SK-N-MC (cell line): ENCODE results near the gene LY6G5C.
A peak's percentile ranks its signal among the peaks of the same experiment; 100 is the strongest.

Source experiments
- DNase-seq: peaks from one replicate; pipeline ENCODE4 v3.0.0-alpha.2; 2011; ENCODE audit warnings: low read depth, low spot score
- H3K27ac ChIP-seq: fragments of 200-600 bp; sonication (generic); 2 replicates; pipeline ENCODE4 v1.5.1; 2016; ENCODE audit warnings: mixed run types
- H3K36me3 ChIP-seq: fragments of 200-600 bp; sonication (generic); 2 replicates; pipeline ENCODE4 v1.6.1; 2017; ENCODE audit warnings: antibody characterized with exemption, low read length, mixed read lengths; ENCODE audit not compliant: insufficient read depth
- H3K4me3 ChIP-seq: fragments of 200-600 bp; sonication (generic); 2 replicates; pipeline ENCODE4 v1.5.1; 2016
- H3K9ac ChIP-seq: fragments of 200-600 bp; sonication (generic); 2 replicates; pipeline ENCODE4 v1.8.0; 2017; ENCODE audit warnings: mixed run types, mixed read lengths; ENCODE audit not compliant: insufficient read length
- H3K9me3 ChIP-seq: fragments of 200-600 bp; sonication (generic); 2 replicates; pipeline ENCODE4 v1.6.1; 2017; ENCODE audit warnings: low read depth, mild to moderate bottlenecking, antibody characterized with exemption, low read length, moderate library complexity, mixed read lengths
- EZH2 ChIP-seq: fragments of 200-600 bp; sonication (generic); IDR thresholded peaks from one replicate; pipeline ENCODE4 v1.6.1; 2017; ENCODE audit warnings: antibody characterized with exemption
- FOXP2 ChIP-seq: optimal IDR thresholded peaks from 2 replicates; pipeline ENCODE3; 2011; ENCODE audit warnings: mild to moderate bottlenecking, moderate library complexity; ENCODE audit not compliant: insufficient read depth; ENCODE audit errors: extremely low read length, control extremely low read depth
- POLR2AphosphoS5 ChIP-seq: IDR thresholded peaks from 2 replicates; pipeline ENCODE4 v1.6.1; 2012; ENCODE audit warnings: mild to moderate bottlenecking, low read depth, low read length, borderline replicate concordance

The LY6G5C gene

DNA sequence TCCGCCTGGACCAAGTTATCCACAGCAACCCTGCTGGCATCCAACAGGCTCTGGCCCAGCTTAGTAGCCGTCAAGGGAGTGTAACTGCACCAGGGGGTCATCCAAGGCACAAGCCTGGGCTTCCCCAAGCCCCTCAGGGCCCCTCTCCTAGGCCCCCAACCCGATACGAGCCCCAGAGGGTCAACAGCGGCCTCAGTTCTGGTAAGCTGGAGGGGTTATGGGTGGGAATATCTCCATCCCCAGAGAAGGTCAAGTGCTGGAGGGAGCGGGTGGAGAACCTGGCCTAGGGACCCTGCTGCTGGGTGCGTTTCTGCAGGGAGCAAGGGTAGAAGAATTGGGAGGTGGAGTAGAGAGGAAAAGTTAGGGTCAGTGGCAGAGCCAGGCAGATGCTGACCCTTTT, 47.4 kb downstream of the LY6G5C start:
- H3K4me3 ChIP-seq: no peak overlapping the region
- H3K9me3 ChIP-seq: no peaks in the 10 kb centered on the region
- peak overlapping the region; percentile 69 for H3K27ac ChIP-seq
- H3K9ac ChIP-seq: no peak overlapping the region
- peaks cover 97% of the 10 kb centered on the region for H3K36me3 ChIP-seq
- TF ChIP-seq POLR2AphosphoS5 (no peak; the same call in 1 of the 2 replicates), EZH2 (no peak), FOXP2 (no peak)
- no peak for DNase-seq

GRCh38 chr6:31632279-31632946, 48.5 kb downstream of the LY6G5C start:
- H3K27ac ChIP-seq: peak overlapping the region; percentile 69
- DNase-seq: no peak
- no peak overlapping the region for H3K9ac ChIP-seq
- H3K36me3 ChIP-seq: peaks cover 99% of the 10 kb centered on the region
- H3K4me3 ChIP-seq: no peak overlapping the region
- TF ChIP-seq POLR2AphosphoS5 (peak; percentile 65; the same call in 1 of the 2 replicates), FOXP2 (no peak)
- H3K9me3 ChIP-seq: no peaks in the 10 kb centered on the region

- no peak overlapping the region for H3K4me3 ChIP-seq
- no peak overlapping the region for H3K27ac ChIP-seq
- H3K9ac ChIP-seq: no peak overlapping the region
- no peaks in the 10 kb centered on the region for H3K9me3 ChIP-seq
- no peak for DNase-seq
- H3K36me3 ChIP-seq: peaks cover 100% of the 10 kb centered on the region
- TF ChIP-seq FOXP2: no peak
- TF ChIP-seq POLR2AphosphoS5: no peak
- TF ChIP-seq EZH2: no peak
These were observed 49.1 kb downstream of the LY6G5C start for GRCh38 chr6:31631681-31632278.

DNA sequence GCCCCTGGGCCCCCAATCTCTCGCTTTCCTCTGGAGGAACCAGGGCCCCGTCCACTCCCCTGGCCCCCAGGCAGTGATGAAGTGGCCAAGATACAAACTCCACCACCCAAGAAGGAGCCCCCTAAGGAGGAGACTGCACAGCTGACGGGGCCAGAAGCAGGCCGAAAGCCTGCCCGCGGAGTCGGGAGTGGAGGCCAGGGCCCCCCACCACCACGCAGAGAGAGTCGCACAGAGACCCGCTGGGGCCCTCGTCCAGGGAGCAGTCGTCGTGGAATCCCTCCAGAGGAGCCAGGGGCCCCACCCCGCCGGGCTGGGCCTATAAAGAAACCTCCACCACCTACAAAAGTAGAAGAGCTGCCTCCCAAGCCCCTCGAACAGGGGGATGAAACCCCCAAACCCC, 49.7 kb downstream of the LY6G5C start:
- peaks cover 100% of the 10 kb centered on the region for H3K36me3 ChIP-seq
- no peak for DNase-seq
- H3K27ac ChIP-seq: no peak overlapping the region
- no peaks in the 10 kb centered on the region for H3K9me3 ChIP-seq
- no peak overlapping the region for H3K9ac ChIP-seq
- H3K4me3 ChIP-seq: no peak overlapping the region
- TF ChIP-seq POLR2AphosphoS5: no peak
- no peak for TF ChIP-seq FOXP2
- TF ChIP-seq EZH2: no peak

GRCh38 chr6:31630177-31630934, 50.5 kb downstream of the LY6G5C start:
- DNase-seq: no peak
- Histone ChIP-seq H3K4me3 (no peak overlapping the region), H3K36me3 (peaks cover 100% of the 10 kb centered on the region), H3K27ac (no peak overlapping the region), H3K9me3 (no peaks in the 10 kb centered on the region), H3K9ac (no peak overlapping the region)
- TF ChIP-seq EZH2 (no peak), POLR2AphosphoS5 (0 out of 2 replicates have a peak, but pooled peaks have one; percentile 13)

GRCh38 chr6:31629014-31629413, 51.9 kb downstream of the LY6G5C start:
- Histone ChIP-seq H3K4me3 (no peak overlapping the region), H3K36me3 (peaks cover 100% of the 10 kb centered on the region), H3K9ac (no peak overlapping the region), H3K9me3 (no peaks in the 10 kb centered on the region), H3K27ac (no peak overlapping the region; the same call in 1 of the 2 replicates)
- no peak for DNase-seq
- TF ChIP-seq FOXP2 (no peak), EZH2 (no peak), POLR2AphosphoS5 (no peak)

DNA sequence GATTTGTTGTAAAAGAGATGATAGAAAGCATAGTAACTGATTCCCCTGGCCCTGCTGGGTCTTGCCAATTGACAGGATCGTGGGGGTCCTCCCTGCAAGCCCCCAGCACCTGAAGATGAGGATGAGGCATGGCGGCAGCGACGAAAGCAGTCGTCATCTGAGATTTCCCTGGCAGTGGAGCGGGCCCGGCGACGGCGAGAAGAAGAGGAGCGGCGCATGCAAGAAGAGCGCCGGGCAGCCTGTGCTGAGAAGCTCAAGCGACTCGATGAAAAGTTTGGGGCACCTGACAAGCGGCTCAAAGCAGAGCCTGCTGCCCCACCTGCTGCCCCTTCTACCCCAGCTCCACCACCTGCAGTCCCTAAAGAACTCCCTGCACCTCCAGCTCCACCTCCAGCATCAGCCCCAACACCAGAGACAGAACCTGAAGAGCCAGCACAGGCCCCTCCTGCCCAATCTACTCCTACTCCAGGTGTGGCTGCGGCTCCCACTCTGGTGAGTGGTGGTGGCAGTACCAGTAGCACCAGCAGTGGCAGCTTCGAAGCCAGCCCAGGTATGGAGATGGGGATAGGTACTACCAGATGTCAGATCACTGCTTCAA, 53.1 kb downstream of the LY6G5C start:
- TF ChIP-seq FOXP2: no peak
- TF ChIP-seq EZH2: no peak
- TF ChIP-seq POLR2AphosphoS5: no peak
- H3K9me3 ChIP-seq: no peaks in the 10 kb centered on the region

DNA sequence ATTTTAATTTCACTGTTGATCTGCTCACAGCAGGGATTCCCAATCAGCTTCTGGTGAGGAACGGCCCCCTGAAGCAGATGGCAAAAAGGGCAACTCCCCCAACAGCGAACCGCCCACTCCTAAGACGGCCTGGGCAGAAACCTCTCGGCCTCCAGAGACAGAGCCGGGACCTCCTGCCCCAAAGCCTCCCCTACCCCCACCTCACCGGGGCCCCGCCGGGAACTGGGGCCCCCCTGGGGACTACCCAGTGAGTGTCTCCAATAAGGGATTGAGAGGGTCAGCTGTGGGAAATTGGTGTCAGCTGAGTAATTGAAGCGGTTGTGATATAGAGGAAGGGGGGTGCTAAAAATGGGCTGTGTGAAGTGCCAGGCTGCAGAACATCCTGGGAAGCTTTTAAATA, 53.9 kb downstream of the LY6G5C start:
- no peaks in the 10 kb centered on the region for H3K9me3 ChIP-seq
- DNase-seq: no peak
- TF ChIP-seq EZH2 (no peak), POLR2AphosphoS5 (no peak), FOXP2 (no peak)
- H3K4me3 ChIP-seq: no peak overlapping the region
- no peak overlapping the region for H3K9ac ChIP-seq
- peaks cover 100% of the 10 kb centered on the region for H3K36me3 ChIP-seq
- H3K27ac ChIP-seq: no peak overlapping the region

More for the DNA sequence above, 53.1 kb downstream of the LY6G5C start:
- Histone ChIP-seq H3K27ac (no peak overlapping the region), H3K4me3 (no peak overlapping the region), H3K36me3 (peaks cover 100% of the 10 kb centered on the region), H3K9ac (no peak overlapping the region)
- no peak for DNase-seq
